HG03175 (cell line): ENCODE data around the gene GCK.

Experiments
- ATAC-seq: cut with Tn5 transposase; IDR thresholded peaks from one replicate; pipeline ENCODE4 v1.9.1; 2021; ENCODE audit warnings: mild to moderate bottlenecking, moderate library complexity; ENCODE audit not compliant: unreplicated experiment

The GCK gene

DNA sequence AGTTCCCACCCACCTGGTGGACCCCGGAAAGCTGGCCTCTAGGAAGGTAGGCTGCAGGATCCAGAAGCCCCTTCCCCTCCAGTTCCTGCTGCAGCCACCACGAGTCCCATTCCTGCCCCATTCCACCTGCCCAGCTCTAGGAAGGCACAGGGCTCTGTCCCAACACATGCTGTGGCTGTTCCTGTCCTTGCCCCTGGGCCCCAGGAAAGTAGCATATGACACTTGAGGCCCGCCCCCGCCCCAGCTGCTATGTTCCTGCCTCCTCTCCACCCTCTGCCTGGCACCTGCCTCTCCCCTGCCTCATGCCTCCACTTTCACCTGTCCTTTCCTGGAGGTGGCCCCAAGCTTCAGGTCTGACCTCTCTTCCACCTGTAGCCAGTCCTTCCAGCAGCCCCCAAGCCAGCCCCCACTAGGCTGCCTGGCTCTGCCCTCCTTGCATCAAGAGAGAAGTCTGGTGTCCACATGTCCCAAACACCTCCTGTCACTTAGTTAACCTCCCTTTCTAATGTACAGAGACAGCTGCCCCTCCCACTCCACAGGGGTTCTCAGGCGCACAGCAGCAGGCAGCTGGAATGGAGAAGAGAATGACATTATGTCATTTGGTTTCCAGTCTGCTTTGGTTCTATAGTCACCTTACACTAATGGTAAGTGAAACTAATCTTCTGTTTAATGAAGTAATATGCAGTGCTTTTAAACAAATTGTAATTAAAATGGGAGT is 34.3 kb upstream of the GCK start:
- ATAC-seq, result no peak

- no peak for ATAC-seq
Observed at GRCh38 chr7:44222776-44223261, 33.6 kb upstream of the GCK start.

DNA sequence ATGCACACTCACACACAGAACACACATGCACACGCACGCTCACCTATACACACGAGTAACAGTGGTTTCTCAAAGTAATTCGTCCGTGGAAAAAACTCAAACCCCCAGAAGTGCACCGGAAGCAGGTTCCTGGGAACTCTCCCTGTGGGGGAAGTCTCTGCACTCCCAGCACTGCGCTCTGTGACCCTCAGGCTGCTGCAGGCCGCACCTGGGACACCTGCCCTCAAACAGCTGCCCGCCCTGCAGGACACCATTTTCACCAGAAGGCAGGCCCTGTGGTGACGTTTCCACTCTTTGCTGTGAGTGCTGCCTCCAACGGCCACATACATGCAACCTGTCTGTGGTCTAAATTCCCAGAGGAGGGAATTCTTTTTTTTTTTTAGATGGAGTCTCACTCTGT is 32.8 kb upstream of the GCK start:
- ATAC-seq, result no peak

- no peak for ATAC-seq
Observed at GRCh38 chr7:44221231-44221791, 32.1 kb upstream of the GCK start.

DNA sequence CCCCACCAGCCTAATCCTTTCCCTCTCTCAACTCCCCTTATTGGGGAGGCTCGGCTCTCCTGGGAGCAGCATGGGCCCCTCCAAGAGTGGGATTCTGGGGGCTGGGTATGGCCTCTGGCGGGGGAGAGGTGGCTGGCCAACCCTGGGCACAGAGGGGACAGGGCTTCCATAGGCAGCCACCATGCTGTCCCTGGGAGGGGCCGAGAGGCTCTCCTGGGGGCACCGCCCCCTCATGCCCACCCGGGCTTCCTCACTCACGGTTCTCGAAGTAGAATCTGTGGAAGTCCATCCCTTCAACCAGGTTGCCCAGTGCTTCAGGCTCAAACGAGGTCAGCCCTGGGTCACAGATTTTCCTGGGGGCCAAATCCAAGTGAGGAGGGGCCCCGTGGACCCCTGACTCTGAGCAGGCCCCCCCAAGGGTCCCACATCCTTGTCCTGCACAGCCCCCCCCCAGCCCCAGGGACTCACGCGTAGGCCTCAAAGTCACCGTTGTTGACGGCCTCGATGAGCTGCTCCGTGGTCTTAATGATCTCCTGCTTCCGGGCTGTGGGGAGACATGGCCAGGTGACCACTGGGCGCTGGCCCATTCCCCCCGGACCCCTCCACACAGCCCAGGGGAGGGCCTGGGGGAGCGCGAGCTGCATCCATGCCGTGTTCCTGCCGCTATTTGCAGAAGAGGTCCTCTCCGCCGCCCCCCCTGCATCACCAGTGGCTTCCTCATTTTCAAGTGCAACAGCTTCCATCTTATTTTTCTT is 31.3 kb upstream of the GCK start:
- no peak for ATAC-seq

DNA sequence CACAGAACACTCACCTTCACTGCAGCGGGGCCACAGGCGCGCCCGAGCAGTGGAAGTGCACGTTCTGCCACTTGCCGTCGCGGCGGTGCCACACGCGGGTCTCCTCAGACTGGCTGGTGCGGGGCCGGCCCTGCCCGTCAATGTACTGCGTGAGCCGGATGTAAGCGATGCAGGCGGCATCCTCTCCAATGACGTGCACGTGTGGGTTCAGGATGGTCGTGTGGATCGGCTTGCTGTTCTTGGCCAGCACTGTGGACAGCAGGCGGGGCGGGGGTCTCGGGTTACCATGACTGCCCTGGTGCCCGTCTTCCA is 30.8 kb upstream of the GCK start:
- no peak for ATAC-seq

- ATAC-seq, result no peak
Observed at GRCh38 chr7:44219371-44220045, 30.3 kb upstream of the GCK start.

- no peak for ATAC-seq
Observed at GRCh38 chr7:44218418-44219201, 29.4 kb upstream of the GCK start.

DNA sequence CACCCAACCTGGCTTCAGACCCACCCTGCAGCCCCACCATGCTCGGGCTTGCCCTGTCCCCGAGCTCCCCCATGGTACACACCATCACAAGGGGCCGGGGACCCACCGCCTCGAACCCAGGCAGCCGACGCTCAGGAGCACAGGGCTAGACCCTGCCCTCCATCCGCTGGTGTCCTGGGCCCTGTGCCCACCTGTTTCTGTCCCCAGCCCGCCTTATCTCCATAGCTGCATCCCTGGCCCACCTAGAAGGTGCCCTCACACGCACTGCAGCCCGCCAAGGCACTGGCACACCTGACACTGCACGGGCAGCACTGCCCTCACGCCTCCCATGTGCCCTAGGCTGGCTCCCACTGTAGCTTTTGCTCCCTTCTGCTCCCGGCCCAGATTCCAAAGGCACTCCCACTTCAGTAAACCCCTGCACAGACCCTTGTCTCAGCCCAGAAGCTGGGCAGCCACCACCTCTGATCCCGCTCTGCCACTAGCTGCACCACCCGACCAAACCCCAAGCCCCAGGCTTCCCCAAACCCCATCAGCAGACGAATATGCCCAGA is 28.7 kb upstream of the GCK start:
- no peak for ATAC-seq

- no peak for ATAC-seq
Observed at GRCh38 chr7:44217223-44217714, 28.0 kb upstream of the GCK start.

DNA sequence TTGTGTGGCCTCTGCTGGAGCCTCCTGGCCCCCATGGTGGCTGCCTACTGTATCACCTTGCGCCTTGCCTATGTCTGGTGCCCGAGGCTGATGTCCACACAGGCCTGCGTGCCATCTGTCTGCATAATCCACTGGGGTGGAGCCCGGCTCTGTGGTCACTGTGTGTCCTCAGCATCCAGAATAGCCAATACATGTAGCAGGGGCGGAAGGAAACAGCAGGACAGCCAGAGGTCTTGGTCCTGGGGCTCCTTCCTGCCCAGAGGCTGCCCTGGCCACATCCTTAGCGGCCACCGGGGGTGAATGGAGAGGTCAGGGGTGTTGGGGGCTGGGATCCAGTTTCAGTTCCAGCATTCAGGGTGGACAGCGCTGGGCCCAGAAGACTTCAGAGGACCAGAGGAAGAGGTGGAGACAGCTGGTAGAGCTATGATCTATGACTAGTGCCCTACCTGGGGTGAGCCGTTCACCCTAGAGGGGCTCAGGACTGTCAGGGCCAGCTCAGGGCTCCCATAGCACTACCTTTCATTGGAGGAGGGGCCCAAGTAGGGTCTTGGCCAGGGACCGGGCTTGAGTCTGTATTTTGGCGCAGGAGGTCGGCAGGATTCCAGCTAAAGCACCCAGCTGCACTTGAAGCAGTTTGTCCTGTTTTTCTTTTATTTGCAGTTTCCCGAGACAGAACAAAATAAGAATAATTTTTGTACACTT is 27.4 kb upstream of the GCK start:
- ATAC-seq, result no peak

DNA sequence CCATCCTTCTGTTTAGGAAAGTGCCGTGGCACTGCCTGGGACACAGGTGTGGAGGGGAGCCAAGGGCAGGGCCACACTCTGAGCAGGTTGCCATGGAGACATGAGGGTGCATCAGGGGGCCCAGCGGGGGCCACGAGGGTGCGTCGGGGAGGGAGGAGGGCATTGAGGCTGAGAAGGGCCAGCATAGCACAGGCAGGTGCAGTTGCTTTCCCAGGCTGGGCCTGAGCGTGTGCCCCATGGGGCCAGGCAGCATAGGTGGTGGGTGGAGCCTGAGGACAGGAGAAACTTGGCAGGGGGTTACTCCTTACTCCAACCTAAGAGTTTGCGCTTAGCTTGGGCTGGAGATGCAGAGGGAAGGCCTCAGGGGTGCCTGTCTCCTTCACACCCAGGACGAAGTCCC is 26.8 kb upstream of the GCK start:
- ATAC-seq, result no peak

DNA sequence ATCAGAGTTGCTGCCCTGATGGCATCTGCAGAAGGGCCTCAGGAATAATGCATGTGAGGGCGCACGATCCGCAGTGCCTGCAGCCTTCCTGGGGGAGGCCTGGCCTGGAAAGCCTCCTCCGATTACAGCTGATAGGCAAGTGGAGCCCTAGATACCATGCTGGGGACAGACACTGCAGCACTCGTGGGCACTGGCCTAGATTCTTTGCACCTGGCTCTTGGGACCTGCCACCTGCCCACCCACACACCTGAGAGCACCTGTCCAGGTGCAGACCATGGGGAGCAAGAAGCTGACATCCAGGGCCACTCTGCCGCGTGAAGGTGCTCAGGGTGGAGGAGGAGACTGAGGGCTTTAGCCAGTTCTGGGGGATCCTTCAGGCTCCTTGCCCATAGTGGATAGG is 26.3 kb upstream of the GCK start:
- ATAC-seq, result no peak

DNA sequence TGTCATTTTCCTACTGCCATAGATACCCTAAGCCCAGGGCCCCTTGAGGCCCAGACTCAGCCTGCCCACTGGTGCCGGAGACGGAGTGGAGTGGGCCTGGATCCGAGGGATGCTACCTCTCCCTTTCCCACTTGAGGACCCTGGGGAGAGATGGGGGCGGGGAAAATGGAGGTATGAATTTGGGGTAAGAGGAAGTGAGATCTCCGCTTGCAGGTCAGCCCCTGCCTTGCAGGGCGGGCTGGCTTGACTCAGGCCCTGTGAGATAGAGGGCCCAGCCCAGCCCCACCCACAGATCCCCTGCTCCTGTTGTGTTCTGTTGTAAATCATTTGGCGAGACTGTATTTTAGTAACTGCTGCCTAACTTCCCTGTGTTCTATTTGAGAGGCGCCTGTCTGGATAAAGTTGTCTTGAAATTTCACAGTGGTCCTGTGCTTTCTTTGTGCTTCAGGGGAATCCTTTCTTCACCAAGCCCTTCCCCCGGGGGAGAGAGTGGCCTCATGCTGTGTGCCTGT is 24.7 kb upstream of the GCK start:
- ATAC-seq, result no peak

- ATAC-seq, result no peak
Observed at GRCh38 chr7:44213206-44213876, 24.1 kb upstream of the GCK start.

- ATAC-seq, result no peak
Observed at GRCh38 chr7:44212581-44213184, 23.4 kb upstream of the GCK start.

DNA sequence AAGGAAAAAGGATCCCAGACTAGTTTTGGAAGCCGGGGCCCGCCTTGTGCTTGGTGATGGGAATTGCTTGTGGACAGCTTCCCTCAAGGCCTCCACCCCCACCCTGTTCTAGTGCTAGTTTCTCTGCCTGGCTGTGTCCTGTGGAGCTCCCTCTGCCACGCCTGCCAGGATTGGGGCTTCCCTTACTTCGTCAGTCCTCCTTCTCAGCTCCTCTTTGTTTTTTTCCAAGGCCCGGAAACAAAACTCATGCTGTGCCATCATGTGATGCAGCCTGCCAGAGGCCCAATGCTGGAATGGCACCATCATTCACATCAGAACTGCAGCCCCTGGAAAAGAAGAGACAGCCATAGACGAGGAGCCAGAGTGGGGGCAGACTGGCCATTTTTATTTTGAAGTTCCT is 22.8 kb upstream of the GCK start:
- no peak for ATAC-seq

DNA sequence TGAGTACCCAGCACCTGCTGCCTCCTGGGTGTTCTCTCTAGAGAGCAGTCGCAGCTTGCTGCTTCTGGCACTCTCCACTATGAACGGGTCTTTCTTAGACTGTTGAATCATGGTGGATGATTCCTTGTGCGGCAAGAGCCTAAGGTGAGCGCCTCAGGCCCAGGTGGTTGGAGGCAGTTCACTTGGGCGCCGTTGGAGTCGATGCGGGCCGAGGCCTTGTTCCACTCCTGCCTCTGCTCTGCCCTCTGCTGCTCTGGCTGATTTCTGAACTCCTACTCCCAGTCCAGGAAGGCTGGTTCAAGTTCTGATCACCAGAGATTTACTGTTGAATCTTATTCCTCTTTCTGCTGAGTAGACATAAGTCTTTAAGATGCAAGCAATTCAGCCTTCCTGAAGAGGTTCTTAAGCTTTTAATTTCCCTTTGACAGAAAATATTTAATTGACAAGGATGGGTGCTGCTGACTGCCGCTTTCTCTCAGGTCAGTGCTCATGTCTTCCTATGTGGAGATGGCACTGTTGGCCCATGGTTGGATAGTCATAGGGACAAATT is 22.0 kb upstream of the GCK start:
- ATAC-seq, result no peak
